NK-92 treated with Interleukin-12 subunit alpha and Interleukin-12 subunit beta, amount 100 ng/mL, for 24 hours (cell line): ENCODE results near the gene TMEM117.
"Not testable (repeated sequence)": the region's sequence is repeated elsewhere in the genome, so short reads cannot be mapped to it uniquely, and the experiment has no call there.

Experiments used
- DNase-seq: peaks from one replicate; lab custom pipeline; 2025; lab: John Stamatoyannopoulos, UW

Gene TMEM117

GRCh38 chr12:44224399-44225148, 388.7 kb downstream of the TMEM117 start:
- no peak for DNase-seq

- DNase-seq: no peak
These were observed 389.2 kb downstream of the TMEM117 start for GRCh38 chr12:44225149-44225510.

GRCh38 chr12:44227616-44228015, 391.7 kb downstream of the TMEM117 start:
- DNase-seq: no peak

GRCh38 chr12:44229846-44230245, 394.0 kb downstream of the TMEM117 start:
- no peak for DNase-seq

GRCh38 chr12:44235674-44236073, 399.8 kb downstream of the TMEM117 start:
- no peak for DNase-seq

GRCh38 chr12:44240186-44240585, 404.3 kb downstream of the TMEM117 start:
- no peak for DNase-seq

- DNase-seq: no peak
These were observed 410.1 kb downstream of the TMEM117 start for GRCh38 chr12:44245932-44246331.

- DNase-seq: no peak
These were observed 410.7 kb downstream of the TMEM117 start for GRCh38 chr12:44246482-44247105.

- DNase-seq: no peak
These were observed 411.7 kb downstream of the TMEM117 start for GRCh38 chr12:44247588-44247987.

GRCh38 chr12:44248436-44248835, 412.6 kb downstream of the TMEM117 start:
- no peak for DNase-seq

- DNase-seq: not testable (repeated sequence)
These were observed 414.6 kb downstream of the TMEM117 start for GRCh38 chr12:44250440-44250839.

GRCh38 chr12:44253338-44253856, 417.5 kb downstream of the TMEM117 start:
- DNase-seq: no peak

- no peak for DNase-seq
These were observed 422.4 kb downstream of the TMEM117 start for GRCh38 chr12:44258246-44258645.

GRCh38 chr12:44259890-44260289, 424.0 kb downstream of the TMEM117 start:
- no peak for DNase-seq

GRCh38 chr12:44260581-44260980, 424.7 kb downstream of the TMEM117 start:
- no peak for DNase-seq

GRCh38 chr12:44285321-44285960, 449.6 kb downstream of the TMEM117 start:
- DNase-seq: no peak

- no peak for DNase-seq
These were observed 450.5 kb downstream of the TMEM117 start for GRCh38 chr12:44286336-44286735.

GRCh38 chr12:44286821-44287505, 451.1 kb downstream of the TMEM117 start:
- no peak for DNase-seq

- DNase-seq: no peak
These were observed 451.7 kb downstream of the TMEM117 start for GRCh38 chr12:44287545-44287944.

GRCh38 chr12:44294649-44295048, 458.8 kb downstream of the TMEM117 start:
- DNase-seq: no peak

- no peak for DNase-seq
These were observed 460.2 kb downstream of the TMEM117 start for GRCh38 chr12:44295958-44296623.
